HG03025 (cell line): ENCODE measurements around the gene DRC7.

Source experiments
- ATAC-seq: cut with Tn5 transposase; IDR thresholded peaks from one replicate; pipeline ENCODE4 v1.9.1; 2021; ENCODE audit warnings: mild to moderate bottlenecking, moderate library complexity; ENCODE audit not compliant: unreplicated experiment, low FRiP score

The DRC7 gene

DNA sequence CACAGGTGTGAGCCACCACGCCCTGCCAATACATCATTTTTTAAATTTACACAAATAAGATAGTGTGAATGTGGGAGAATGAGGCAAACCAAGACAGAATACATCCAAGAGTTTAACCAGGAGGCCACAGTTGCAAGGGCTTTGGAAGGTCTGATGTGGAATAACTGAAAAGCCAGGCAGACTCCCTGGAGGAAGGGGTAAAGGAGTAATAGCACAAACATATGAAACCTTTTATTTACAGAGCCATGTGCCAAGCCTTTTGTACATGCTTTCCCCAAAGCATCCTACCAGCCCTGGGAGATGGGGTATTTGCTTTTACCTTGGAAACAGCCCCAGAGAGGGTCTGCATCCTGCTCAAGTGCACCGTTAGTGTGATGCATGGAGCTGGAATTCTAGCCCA, 21.8 kb upstream of the DRC7 start:
- ATAC-seq = no peak

- no peak for ATAC-seq
These were observed 18.7 kb upstream of the DRC7 start for GRCh38 chr16:57675741-57676551.

- ATAC-seq = no peak
These were observed 18.0 kb upstream of the DRC7 start for GRCh38 chr16:57676553-57677085.

GRCh38 chr16:57677622-57678369, 16.8 kb upstream of the DRC7 start:
- no peak for ATAC-seq

DNA sequence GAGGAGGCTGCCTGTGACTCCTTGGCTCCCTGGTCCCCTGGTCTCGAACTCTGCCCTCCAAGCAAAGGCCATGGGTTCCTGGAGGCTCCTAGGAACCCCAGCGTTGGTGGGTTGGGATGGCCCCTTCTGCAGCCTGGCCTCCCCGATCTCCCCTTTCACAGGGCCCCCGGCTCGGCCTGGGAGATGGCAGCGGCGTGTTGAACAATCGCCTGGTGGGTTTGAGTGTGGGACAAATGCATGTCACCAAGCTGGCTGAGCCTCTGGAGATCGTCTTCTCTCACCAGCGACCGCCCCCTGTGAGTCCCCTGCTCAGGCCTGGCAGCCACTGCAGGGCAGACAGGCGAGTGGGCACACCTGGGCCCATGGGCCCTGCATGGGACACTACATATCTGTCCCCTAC, 15.6 kb upstream of the DRC7 start:
- ATAC-seq = no peak

- no peak for ATAC-seq
These were observed 14.7 kb upstream of the DRC7 start for GRCh38 chr16:57679767-57680482.

GRCh38 chr16:57680842-57681375, 13.7 kb upstream of the DRC7 start:
- ATAC-seq = no peak

DNA sequence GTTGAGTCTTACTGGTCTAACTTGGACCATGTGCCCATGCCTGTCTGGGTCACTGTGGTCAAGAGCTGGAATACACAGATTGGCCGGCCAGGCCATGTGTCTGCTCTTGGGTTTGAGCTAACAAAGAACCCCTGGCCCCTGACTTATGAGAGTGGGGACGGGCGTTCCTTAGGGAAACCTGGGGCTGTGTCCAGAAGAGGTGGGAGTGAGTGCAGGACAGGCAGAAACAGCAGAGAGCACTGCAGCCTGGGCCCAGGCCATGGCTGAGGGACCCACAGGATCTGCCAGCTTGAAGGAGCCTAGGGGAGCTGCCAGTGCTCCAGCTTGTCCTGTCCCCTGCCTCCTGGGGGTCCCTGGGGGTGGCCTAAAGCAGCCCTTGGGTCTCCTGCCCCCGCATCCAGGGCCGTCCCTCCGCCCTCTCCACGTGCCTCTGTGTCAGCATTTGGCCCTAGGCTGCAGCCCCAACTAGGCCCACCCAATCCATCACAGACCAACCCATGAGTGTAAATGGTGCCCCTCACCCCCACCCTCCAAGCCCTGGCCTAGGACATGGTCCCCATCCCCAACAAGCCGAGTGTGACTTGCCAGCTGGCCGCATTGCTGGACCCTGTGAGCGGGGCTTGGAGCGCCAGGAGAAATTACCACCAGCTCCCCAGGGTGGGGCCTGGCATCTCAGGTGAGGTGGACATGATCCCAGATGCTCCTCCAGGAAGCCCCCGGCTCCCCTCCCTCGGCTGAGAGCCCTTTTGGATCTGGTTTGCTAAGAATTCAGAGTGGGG, 12.5 kb upstream of the DRC7 start:
- ATAC-seq = no peak

GRCh38 chr16:57682809-57683635, 11.6 kb upstream of the DRC7 start:
- no peak for ATAC-seq

DNA sequence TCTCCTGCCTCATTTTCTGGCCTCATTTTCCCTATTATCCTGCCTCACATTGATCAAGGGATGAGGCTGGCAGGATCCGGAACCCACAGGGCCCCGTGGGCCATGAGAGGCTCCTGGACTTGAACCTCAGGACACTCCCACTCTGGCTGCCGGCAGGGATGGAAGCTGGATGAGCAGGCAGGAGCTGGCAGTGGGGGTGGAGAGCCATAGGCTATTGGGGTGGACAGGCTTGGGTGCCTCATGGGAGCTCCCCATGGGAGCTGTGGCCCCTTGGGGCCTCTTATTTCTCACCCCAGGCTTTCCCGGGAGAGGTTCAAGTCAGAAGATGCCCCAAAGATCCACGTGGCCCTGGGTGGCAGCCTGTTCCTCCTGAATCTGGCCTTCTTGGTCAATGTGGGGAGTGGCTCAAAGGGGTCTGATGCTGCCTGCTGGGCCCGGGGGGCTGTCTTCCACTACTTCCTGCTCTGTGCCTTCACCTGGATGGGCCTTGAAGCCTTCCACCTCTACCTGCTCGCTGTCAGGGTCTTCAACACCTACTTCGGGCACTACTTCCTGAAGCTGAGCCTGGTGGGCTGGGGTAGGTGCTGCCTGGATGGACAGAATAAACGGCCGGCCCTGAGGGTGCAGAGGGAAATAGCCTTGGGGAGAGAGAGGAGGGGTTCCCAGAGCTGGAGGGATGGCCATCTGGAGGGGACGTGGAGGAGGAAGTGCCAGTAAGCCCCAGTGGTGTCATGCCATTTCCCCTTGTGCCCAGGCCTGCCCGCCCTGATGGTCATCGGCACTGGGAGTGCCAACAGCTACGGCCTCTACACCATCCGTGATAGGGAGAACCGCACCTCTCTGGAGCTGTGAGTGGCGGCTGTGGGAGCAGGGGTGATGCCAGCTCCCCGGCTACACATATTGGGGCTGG, 10.7 kb upstream of the DRC7 start:
- ATAC-seq = no peak

DNA sequence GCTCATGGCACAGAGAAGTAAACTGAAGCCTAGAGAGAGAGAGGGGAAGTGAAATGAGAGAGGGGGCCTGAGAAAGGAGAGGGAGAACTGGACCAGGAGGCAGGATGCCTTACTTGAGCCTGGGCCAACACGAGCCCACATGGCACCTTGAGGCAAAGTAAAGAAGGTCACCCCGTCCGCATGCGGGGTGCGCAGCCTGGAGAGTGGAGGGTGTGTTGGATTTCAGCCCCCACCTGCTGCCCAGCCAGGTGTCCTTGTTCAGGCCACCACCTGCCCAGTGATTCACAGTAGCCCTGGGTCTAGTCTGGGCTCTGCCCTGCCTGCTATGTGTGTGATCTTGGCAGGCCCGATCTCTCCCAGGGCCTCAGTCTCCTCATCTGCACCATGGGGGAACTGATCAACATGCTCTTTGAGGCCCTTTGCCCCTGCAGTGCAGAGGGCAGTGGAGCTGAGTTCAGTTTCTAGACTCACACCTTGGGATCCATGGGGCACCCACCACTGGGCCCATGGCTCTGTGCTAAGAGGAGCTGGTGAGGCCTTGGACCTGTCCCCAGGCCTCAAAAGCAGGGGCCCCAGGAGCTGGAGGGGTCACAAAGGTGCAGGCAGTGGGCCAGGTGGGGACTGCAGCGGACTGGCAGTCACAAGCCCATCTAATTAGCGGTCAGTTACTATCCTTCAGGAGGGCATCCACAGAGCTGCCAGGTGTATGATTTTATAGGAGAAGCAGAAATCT, 9.8 kb upstream of the DRC7 start:
- ATAC-seq = no peak

GRCh38 chr16:57685633-57686032, 9.0 kb upstream of the DRC7 start:
- ATAC-seq = no peak

- no peak for ATAC-seq
These were observed 8.0 kb upstream of the DRC7 start for GRCh38 chr16:57686577-57686976.

DNA sequence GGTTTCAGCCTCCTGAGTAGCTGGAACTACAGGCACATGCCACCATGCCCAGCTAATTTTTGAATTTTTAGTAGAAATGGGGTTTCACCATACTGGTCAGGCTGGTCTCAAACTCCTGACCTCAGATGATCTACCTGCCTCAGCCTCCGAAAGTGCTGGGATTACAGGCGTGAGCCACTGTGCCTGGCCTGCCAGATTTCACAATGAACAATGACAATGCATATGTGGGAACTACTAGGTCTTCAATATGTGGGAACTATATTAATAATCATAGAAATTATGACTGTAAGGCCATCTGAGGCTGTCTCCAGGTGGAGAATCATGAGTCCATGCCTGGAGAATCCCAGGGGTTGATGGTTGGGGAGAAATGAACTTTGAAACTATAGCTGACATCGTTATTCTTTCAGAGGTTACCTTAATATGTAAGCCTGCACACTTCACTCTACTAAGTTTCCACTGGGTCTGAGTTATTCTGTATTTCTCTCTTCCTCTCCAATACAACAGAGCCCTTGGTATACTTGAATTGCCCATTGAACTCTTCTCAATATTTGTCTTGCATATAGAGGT, 7.2 kb upstream of the DRC7 start:
- ATAC-seq = no peak

GRCh38 chr16:57688487-57688986, 6.1 kb upstream of the DRC7 start:
- no peak for ATAC-seq

DNA sequence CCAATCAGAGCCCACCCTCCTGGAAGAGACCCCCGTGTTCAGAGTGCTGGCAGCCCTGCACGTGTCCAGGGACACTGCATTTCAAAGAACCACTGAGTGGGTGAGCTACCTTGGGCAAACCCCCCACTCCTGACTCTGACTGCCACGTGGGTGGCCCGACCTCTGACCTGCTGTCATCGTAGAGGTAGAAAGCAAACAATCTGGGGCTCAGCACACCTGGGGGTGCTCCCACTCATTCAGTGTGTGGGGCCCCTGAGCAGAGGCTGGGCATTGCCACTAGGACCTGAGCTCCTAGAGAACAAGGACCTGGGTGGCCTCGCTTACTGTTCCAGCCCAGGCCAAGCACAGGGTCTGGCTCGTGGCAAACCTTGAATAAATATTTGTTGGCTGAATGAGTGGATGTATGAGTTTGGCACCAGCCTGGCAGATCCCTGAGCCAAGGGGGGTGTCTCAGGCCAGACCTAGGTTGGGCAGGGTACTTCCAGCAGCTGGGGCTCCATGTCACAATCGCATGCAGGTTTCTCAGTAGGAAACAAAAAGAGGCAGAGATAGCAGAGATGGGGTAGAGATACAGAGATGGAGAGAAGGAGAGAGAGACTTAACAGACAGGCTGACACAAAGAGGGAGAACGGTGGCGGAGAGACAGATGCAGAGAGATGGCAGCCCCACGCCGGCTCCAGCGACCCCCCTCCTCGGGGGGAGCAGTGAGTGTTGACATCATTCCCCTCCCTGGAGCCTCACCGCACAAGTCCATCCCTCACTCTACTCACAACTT, 5.4 kb upstream of the DRC7 start:
- no peak for ATAC-seq
